Measurements from ENCODE around the gene HM13. TPM values are rescaled to one million over a fixed set of nuclear protein-coding genes. Genes with fewer than 3 reads are reported as not detected.
"Not testable (repeated sequence)": the region's sequence is repeated elsewhere in the genome, so short reads cannot be mapped to it uniquely, and the experiment has no call there.

The HM13 gene
- total and polyA plus RNA-seq, 8 donors, result 10.7 to 181 (median 91.8) TPM

DNA sequence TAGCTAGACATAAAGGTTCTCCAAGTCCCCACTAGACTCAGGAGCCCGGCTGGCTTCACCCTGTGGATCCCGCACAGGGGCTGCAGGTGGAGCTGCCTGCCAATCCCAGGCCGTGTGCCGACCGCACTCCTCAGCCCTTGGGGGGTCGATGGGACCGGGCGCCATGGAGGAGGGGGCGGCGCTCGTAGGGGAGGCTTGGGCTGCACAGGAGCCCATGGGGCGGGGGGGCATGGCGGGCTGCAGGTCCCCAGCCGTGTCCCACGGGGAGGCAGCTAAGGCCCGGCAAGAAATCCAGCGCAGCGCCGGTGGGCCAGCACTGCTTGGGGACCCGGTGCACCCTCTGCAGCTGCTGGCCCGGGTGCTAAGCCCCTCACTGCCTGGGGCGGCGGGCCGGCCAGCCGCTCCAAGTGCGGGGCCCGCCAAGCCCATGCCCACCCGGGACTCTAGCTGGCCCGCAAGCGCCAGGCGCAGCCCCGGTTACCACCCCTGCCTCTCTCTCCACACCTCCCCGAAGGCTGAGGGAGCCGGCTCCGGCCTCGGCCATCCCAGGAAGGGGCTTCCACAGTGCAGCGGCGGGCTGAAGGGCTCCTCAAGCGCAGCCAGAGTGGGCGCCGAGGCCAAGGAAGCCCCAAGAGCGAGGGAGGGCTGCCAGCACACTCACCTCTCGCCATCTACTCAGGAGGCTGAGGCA is 64.4 kb downstream of the HM13 start:
- H3K9me3 ChIP-seq, result no peaks in the 10 kb centered on the region
- H3K4me1 ChIP-seq, result peaks cover 0 to 13% (median 5%) of the 10 kb centered on the region in 4 donors
- H3K4me3 ChIP-seq, result no peak overlapping the region
- no peak for DNase-seq
- WGBS, 5 donors, result 77 to 97% (median 96%) methylated on average over 8 to 43 of the region's 43 CpGs
- intact Hi-C loops (cut with DNase I; ENCODE audit: low total_unique reads), result no loop called here
- no peaks in the 10 kb centered on the region for H3K36me3 ChIP-seq
- H3K27me3 ChIP-seq, result no peaks in the 10 kb centered on the region
- TF ChIP-seq POLR2AphosphoS5 (IDR thresholded peaks at IDR 0.05), result no peak
- TF ChIP-seq, protein P1, sequence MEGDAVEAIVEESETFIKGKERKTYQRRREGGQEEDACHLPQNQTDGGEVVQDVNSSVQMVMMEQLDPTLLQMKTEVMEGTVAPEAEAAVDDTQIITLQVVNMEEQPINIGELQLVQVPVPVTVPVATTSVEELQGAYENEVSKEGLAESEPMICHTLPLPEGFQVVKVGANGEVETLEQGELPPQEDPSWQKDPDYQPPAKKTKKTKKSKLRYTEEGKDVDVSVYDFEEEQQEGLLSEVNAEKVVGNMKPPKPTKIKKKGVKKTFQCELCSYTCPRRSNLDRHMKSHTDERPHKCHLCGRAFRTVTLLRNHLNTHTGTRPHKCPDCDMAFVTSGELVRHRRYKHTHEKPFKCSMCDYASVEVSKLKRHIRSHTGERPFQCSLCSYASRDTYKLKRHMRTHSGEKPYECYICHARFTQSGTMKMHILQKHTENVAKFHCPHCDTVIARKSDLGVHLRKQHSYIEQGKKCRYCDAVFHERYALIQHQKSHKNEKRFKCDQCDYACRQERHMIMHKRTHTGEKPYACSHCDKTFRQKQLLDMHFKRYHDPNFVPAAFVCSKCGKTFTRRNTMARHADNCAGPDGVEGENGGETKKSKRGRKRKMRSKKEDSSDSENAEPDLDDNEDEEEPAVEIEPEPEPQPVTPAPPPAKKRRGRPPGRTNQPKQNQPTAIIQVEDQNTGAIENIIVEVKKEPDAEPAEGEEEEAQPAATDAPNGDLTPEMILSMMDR (IDR thresholded peaks at IDR 0.05), result no peak
- no peak for TF ChIP-seq POLR2A (IDR thresholded peaks at IDR 0.05)
- TF ChIP-seq EP300 (IDR thresholded peaks at IDR 0.05), result no peak
- no peak overlapping the region for H3K27ac ChIP-seq

GRCh38 chr20:31579245-31579644 is 65.0 kb downstream of the HM13 start:
- Histone ChIP-seq H3K4me3 (no peak overlapping the region), H3K36me3 (no peaks in the 10 kb centered on the region), H3K27ac (no peak overlapping the region), H3K27me3 (no peaks in the 10 kb centered on the region), H3K4me1 (peaks cover 0 to 6% (median 0%) of the 10 kb centered on the region in 4 donors), H3K9me3 (no peaks in the 10 kb centered on the region)
- DNase-seq, result no peak
- WGBS, 5 donors, result 92 to 96% (median 93%) methylated on average over 6 of the region's 6 CpGs
- TF ChIP-seq POLR2AphosphoS5 (IDR thresholded peaks at IDR 0.05) (no peak), EP300 (IDR thresholded peaks at IDR 0.05) (no peak), POLR2A (IDR thresholded peaks at IDR 0.05) (no peak)
- TF ChIP-seq, protein P1 (IDR thresholded peaks at IDR 0.05), result no peak
- intact Hi-C loops (cut with DNase I; ENCODE audit: low total_unique reads), result no loop called here

DNA sequence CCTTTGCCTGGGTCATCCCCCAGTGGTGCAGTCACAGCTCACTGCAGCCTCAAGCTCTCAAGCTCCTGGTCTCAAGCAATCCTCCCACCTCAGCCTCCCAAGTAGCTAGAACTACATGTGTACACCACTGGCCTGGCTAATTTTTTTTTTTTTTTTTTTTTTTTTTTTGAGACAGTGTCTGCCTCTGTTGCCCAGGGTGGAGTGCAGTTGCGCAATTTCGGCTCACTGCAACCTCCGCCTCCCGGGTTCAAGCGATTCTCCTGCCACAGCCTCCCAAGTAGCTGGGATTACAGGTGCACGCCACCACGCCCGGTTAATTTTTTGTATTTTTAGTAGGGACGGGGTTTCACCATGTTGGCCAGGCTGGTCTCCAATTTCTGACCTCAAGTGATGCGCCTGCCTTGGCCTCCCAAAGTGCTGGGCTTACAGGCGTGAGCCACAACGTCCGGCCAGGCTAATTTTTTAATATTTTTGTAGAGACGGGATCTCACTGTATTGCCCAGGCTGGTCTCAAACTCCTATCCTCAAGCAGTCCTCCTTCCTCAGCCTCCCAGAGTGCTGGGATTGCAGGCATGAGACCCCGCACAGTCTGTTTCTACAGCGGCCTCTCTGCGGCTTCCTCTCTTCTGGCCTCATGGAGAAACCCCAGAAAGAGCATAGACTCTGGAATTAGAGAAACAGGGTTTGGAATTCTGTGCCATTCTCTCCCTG is 65.9 kb downstream of the HM13 start:
- H3K27ac ChIP-seq; intact Hi-C loops (cut with DNase I; ENCODE audit: low total_unique reads); DNase-seq; H3K4me1 ChIP-seq; H3K4me3 ChIP-seq; H3K9me3 ChIP-seq; H3K27me3 ChIP-seq; H3K36me3 ChIP-seq: not testable (repeated sequence)
- 95 to 98% (median 96%) methylated on average over 17 of the region's 17 CpGs for WGBS, 5 donors

DNA sequence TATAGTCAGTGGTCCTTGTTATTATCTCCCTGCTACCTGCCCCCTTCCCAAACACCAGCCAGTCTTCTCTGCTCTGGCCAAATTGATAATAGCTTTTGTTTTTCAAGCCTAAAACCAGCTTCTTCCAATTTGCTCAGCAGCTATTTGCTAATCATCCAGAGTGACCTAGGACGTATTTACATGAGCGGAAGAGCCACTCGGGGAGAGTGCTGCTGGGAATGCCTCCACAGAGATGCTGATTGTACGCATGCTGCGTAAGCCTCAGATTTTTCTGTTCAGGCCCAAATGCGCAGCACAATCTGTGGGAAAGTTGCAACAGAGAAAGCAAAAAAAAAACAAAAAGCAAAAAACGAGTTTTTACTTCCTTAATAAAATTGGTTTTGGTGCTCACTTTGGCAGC is 66.5 kb downstream of the HM13 start:
- DNase-seq, result no peak
- WGBS, 5 donors, result 68 to 79% (median 74%) methylated on average over 7 of the region's 7 CpGs
- Histone ChIP-seq H3K27me3 (no peaks in the 10 kb centered on the region), H3K9me3 (no peaks in the 10 kb centered on the region), H3K27ac (no peak overlapping the region), H3K36me3 (no peaks in the 10 kb centered on the region), H3K4me1 (no peaks in the 10 kb centered on the region), H3K4me3 (no peak overlapping the region)
- intact Hi-C loops (cut with DNase I; ENCODE audit: low total_unique reads), result no loop called here
- TF ChIP-seq POLR2AphosphoS5 (IDR thresholded peaks at IDR 0.05) (no peak), EP300 (IDR thresholded peaks at IDR 0.05) (no peak), POLR2A (IDR thresholded peaks at IDR 0.05) (no peak)
- TF ChIP-seq, protein P1 (IDR thresholded peaks at IDR 0.05), result no peak

GRCh38 chr20:31581391-31581790 is 67.1 kb downstream of the HM13 start:
- Histone ChIP-seq H3K27ac (no peak overlapping the region), H3K4me3 (no peak overlapping the region), H3K36me3 (no peaks in the 10 kb centered on the region), H3K9me3 (no peaks in the 10 kb centered on the region), H3K4me1 (no peaks in the 10 kb centered on the region), H3K27me3 (no peaks in the 10 kb centered on the region)
- DNase-seq, result no peak
- intact Hi-C loops (cut with DNase I; ENCODE audit: low total_unique reads), result no loop called here
- WGBS, 5 donors, result 73 to 91% (median 87%) methylated on average over 12 to 13 of the region's 13 CpGs
- TF ChIP-seq POLR2AphosphoS5 (IDR thresholded peaks at IDR 0.05), result no peak
- no peak for TF ChIP-seq POLR2A (IDR thresholded peaks at IDR 0.05)
- TF ChIP-seq, protein P1 (IDR thresholded peaks at IDR 0.05), result no peak
- TF ChIP-seq EP300 (IDR thresholded peaks at IDR 0.05), result no peak

Measured in stomach (tissue), 9 donors.